Osteocyte (in vitro differentiated cells): ENCODE results near the gene GRB14. TPM values are rescaled to one million over a fixed set of nuclear protein-coding genes. Genes with fewer than 3 reads are reported as not detected.

Experiments
- DNase-seq: peaks from one replicate; pipeline ENCODE4 v3.0.0; 2021; ENCODE audit warnings: mixed read lengths; ENCODE audit not compliant: unreplicated experiment; ENCODE audit errors: extremely low spot score
- H3K27ac Mint-ChIP-seq: one replicate; pipeline ENCODE4 v1.8.0; 2021; ENCODE audit warnings: mild to moderate bottlenecking, mixed read lengths; ENCODE audit not compliant: unreplicated experiment
- H3K27me3 Mint-ChIP-seq: one replicate; pipeline ENCODE4 v1.8.0; 2021; ENCODE audit warnings: mixed read lengths; ENCODE audit not compliant: unreplicated experiment
- H3K36me3 Mint-ChIP-seq: one replicate; pipeline ENCODE4 v1.8.0; 2021; ENCODE audit warnings: mixed read lengths; ENCODE audit not compliant: unreplicated experiment
- H3K4me1 Mint-ChIP-seq: one replicate; pipeline ENCODE4 v1.8.0; 2021; ENCODE audit warnings: mixed read lengths; ENCODE audit not compliant: unreplicated experiment
- H3K4me3 Mint-ChIP-seq: one replicate; pipeline ENCODE4 v1.8.0; 2021; ENCODE audit warnings: mild to moderate bottlenecking, moderate library complexity, mixed read lengths; ENCODE audit not compliant: unreplicated experiment
- H3K9me3 Mint-ChIP-seq: one replicate; pipeline ENCODE4 v1.8.0; 2021; ENCODE audit warnings: mixed read lengths; ENCODE audit not compliant: unreplicated experiment
- total RNA-seq: library from RNA; stranded (reverse); gene quantifications from 2 replicates; pipeline ENCODE4 v1.2.1, GENCODE V29; 2021
- TF ChIP-seq, protein P1 (sequence below): fragments of 200-600 bp; sonication (generic); IDR thresholded peaks from 2 replicates; pipeline ENCODE4 v1.5.0; 2021; ENCODE audit warnings: antibody characterized with exemption, mild to moderate bottlenecking, moderate library complexity

GRB14 gene
- total RNA-seq, 1 donor from 2014 or later, result 0.83 TPM

DNA sequence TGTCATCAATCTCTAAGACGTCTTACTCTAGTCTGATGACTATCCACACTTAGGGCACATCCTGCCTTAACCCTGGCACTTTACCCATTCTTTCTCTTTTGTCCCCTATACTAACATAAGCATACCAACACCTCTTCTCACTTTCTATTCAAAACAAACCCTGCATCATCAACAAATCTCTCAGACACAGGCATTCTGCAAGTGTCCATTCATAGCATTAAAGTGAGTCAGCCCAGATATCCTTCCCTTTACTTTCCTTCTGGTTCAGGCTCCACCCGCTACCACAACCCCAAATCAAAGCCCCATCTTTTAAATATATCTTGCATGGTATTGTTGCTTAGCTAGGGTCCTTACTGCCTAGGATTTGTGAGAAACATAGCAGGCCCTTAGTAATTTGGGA, 3.8 kb downstream of the GRB14 start:
- Mint-ChIP-seq H3K36me3 (no peaks in the 10 kb centered on the region), H3K4me3 (no peak overlapping the region), H3K4me1 (peaks cover 9% of the 10 kb centered on the region), H3K27ac (no peak overlapping the region), H3K9me3 (no peaks in the 10 kb centered on the region), H3K27me3 (no peaks in the 10 kb centered on the region)
- DNase-seq, result no peak
- TF ChIP-seq, protein P1, sequence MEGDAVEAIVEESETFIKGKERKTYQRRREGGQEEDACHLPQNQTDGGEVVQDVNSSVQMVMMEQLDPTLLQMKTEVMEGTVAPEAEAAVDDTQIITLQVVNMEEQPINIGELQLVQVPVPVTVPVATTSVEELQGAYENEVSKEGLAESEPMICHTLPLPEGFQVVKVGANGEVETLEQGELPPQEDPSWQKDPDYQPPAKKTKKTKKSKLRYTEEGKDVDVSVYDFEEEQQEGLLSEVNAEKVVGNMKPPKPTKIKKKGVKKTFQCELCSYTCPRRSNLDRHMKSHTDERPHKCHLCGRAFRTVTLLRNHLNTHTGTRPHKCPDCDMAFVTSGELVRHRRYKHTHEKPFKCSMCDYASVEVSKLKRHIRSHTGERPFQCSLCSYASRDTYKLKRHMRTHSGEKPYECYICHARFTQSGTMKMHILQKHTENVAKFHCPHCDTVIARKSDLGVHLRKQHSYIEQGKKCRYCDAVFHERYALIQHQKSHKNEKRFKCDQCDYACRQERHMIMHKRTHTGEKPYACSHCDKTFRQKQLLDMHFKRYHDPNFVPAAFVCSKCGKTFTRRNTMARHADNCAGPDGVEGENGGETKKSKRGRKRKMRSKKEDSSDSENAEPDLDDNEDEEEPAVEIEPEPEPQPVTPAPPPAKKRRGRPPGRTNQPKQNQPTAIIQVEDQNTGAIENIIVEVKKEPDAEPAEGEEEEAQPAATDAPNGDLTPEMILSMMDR, result no peak

DNA sequence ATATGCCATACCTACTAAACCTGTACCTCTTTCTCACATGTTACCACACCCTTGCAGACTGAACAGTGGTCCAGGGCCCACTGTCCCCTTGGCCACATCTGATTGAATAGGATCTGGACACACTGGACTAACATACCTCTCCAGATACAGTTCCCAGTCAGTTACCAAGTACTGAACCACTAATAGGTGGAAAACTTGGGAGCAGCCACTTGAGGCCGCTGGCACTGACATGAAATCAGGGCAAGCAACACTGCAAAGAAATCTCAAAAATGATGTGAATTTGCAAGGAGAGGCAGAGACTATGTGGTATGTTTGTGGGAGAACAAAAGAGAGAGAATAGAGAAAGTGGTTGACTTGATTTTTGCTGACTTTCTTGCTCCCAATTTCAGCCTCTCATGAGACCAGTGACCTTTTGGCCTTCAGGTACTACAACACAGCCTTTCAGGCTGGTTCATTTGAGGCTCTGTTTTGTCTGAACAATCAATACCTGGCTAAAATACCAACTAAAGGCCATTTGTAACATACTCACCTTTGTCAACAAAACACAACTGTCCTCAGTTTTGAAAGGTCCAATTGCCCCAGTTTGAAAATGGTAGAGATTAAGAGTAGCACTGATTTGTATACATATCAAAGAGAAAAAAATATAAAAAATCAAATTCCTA, 7.8 kb downstream of the GRB14 start:
- TF ChIP-seq, protein P1, result no peak
- no peak overlapping the region for H3K4me3 Mint-ChIP-seq
- H3K4me1 Mint-ChIP-seq, result peaks cover 3% of the 10 kb centered on the region
- no peaks in the 10 kb centered on the region for H3K27me3 Mint-ChIP-seq
- H3K27ac Mint-ChIP-seq, result no peak overlapping the region
- no peaks in the 10 kb centered on the region for H3K9me3 Mint-ChIP-seq
- no peaks in the 10 kb centered on the region for H3K36me3 Mint-ChIP-seq
- DNase-seq, result no peak

- H3K27me3 Mint-ChIP-seq, result no peaks in the 10 kb centered on the region
- H3K4me3 Mint-ChIP-seq, result no peak overlapping the region
- DNase-seq, result no peak
- no peaks in the 10 kb centered on the region for H3K36me3 Mint-ChIP-seq
- no peak overlapping the region for H3K27ac Mint-ChIP-seq
- TF ChIP-seq, protein P1, result no peak
- H3K4me1 Mint-ChIP-seq, result peaks cover 24% of the 10 kb centered on the region
- peaks cover 5% of the 10 kb centered on the region for H3K9me3 Mint-ChIP-seq
These were observed 11.5 kb downstream of the GRB14 start for GRCh38 chr2:164609790-164610189.

DNA sequence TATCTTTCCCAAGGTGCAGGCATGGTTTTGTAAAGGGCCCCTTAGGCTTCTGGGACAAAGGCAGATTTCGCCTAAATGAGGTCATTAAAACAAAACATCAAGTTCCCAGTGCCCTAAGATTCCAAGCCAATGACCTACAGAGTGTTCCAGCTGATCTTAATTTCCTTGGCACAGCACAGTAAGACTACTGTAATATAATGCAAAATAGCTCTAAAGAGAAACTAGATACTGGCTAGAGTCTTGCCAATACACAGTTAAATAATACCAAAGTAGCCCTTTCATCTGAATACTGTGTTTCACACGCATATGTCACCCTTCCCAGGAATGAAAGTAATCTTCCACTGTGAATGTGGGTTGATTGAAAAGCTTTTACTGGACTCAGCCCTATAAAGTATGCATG, 14.7 kb downstream of the GRB14 start:
- H3K36me3 Mint-ChIP-seq, result no peaks in the 10 kb centered on the region
- TF ChIP-seq, protein P1, result no peak
- H3K4me1 Mint-ChIP-seq, result peaks cover 28% of the 10 kb centered on the region
- H3K27ac Mint-ChIP-seq, result peak overlapping the region; percentile 74
- peaks cover 5% of the 10 kb centered on the region for H3K9me3 Mint-ChIP-seq
- no peaks in the 10 kb centered on the region for H3K27me3 Mint-ChIP-seq
- H3K4me3 Mint-ChIP-seq, result no peak overlapping the region
- DNase-seq, result no peak

GRCh38 chr2:164605295-164605694, 16.0 kb downstream of the GRB14 start:
- Mint-ChIP-seq H3K4me1 (peaks cover 28% of the 10 kb centered on the region), H3K27ac (no peak overlapping the region), H3K4me3 (no peak overlapping the region), H3K9me3 (peaks cover 5% of the 10 kb centered on the region), H3K27me3 (no peaks in the 10 kb centered on the region), H3K36me3 (no peaks in the 10 kb centered on the region)
- TF ChIP-seq, protein P1, result no peak
- DNase-seq, result no peak
